Suppressor macrophage (primary cell): ENCODE measurements around the gene SKAP2.

Experiments used
- DNase-seq, 4 experiments: peaks; one replicate each; pipeline ENCODE4 v3.0.0-alpha.2; 2020 to 2022

Gene SKAP2

GRCh38 chr7:26630941-26631580, 233.3 kb downstream of the SKAP2 start:
- DNase-seq: no peak

DNA sequence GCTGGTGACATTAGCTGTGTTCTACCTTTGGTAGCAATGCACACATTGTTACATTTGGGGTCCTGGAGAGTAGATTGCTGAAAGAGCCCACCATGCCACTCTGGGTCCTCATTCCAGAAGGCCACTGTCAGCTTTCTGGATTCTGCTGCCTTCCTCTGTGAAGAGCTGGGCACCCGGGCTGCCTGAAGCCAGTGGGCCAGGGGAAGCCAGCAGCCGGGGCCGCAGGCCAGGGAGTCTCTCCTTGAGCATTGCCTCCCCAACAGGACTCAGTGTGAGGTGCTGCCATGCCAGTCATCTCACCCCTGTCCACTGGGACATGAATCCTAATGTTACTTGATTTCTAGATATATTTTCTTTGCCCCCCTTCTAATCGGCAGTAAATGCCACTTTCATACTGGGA, 234.0 kb downstream of the SKAP2 start:
- DNase-seq: no peak

GRCh38 chr7:26629696-26630095, 234.7 kb downstream of the SKAP2 start:
- DNase-seq: no peak

- no peak for DNase-seq
These were observed 236.5 kb downstream of the SKAP2 start for GRCh38 chr7:26627891-26628341.

DNA sequence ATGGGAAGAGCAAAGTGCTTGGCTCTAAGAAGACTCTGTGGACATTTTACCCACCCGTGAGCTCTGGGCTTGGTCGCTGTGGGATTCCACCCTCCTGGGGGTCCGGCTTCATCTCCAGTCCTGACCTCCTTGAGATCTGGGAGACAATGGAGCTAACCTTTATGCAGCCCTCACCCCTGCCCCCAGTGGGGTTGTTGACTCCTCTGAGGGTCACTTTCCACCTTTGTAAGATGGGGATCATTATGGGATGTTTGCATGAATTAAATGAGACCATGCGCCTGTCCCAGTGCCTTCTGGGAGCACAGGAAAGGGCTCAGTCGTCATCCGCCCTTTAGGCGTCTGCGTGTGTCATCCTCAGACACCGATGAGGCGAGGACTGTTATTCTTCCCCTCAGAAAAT, 237.2 kb downstream of the SKAP2 start:
- DNase-seq: no peak

- no peak for DNase-seq
These were observed 237.7 kb downstream of the SKAP2 start for GRCh38 chr7:26626687-26627086.

- DNase-seq: no peak
These were observed 238.2 kb downstream of the SKAP2 start for GRCh38 chr7:26626156-26626555.

- no peak for DNase-seq
These were observed 239.1 kb downstream of the SKAP2 start for GRCh38 chr7:26625286-26625685.

DNA sequence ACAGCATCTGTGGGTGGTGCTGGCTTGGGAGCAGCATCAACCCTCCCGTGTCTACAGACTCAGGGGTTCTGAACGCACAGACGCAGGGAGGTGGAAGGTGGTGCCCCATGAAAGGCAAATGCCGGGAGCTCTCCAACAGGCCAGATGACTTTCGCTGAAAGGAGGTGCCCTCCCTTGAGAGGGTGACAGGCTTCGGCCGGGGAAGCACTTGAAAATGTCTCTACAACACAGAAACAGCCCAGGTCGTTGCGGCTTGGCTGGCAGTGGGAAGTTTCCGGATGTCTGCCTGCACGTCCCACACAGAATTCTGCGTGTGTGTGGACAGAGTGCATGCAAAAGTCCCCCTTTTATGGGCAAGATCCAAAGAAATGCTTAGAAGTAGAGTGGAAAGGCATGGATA, 239.6 kb downstream of the SKAP2 start:
- DNase-seq: no peak

GRCh38 chr7:26624431-26624830, 240.0 kb downstream of the SKAP2 start:
- no peak for DNase-seq

GRCh38 chr7:26620352-26620751, 244.0 kb downstream of the SKAP2 start:
- DNase-seq: peak in 1 of 4 experiments; percentile 79

DNA sequence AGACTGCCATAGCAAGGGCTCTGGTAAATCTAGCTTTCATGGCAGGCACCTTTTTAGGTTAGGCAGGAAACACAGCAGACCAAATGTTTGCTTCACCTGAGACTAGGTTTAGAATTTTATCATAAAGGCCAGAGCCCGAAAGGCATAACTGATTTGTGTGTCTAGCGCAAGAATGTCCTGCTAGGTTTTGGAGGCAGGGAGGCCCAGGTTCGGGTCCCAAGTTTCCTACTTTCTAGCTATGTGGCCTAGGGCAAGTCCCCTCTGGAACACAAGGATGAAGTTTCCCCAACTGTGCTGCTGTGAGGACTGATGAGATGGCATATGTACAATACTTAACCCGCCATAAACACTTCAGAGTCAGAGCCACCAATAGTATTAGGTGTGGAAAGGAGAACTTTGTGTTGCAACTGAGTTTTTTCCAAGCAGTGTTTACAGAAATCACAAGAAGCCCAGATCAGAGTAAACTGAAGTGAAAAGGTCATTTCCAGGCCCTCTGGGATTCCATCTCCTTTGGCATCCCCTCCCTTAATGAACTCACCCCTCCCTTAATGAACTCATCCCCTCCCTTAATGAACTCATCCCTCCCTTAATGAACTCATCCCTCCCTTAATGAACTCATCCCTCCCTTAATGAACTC, 244.9 kb downstream of the SKAP2 start:
- DNase-seq: no peak

DNA sequence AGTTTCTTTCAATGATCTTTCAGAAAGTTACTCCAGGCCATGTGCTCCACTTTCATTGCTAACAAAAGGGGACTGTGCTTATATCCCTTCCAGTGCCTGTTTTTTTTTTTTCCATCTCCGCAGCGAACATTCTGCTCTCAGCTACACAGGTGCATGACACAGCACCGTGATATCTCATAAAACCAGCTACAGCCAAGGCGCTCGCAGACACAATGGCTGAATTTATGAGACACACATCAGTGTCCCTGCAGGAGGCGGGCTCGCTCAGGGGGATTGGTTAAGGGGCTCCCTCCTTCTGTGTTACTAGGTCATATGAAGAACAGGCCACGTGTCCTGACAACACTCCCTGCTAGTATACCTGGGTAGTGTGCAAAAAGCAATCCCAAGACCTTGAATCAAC, 245.5 kb downstream of the SKAP2 start:
- no peak for DNase-seq

- no peak for DNase-seq
These were observed 245.9 kb downstream of the SKAP2 start for GRCh38 chr7:26618449-26618848.
